Stomach (tissue), 9 donors: Measurements from ENCODE around the gene TRIM4. TPM values are rescaled to one million over a fixed set of nuclear protein-coding genes. Genes with fewer than 3 reads are reported as not detected.
"Not testable (repeated sequence)": the region's sequence is repeated elsewhere in the genome, so short reads cannot be mapped to it uniquely, and the experiment has no call there.

Source experiments
- DNase-seq, 2 donors: peaks; one replicate each; pipeline versions ENCODE4 v3.0.0 to v3.0.0-alpha.2; 2013 to 2019
- H3K27ac ChIP-seq, 5 donors: fragments of 200-600 bp in 4 of 5; sonication (generic) in 4 of 5; one replicate each; pipeline ENCODE4 v1.5.1; 2013 to 2019; ENCODE audit warnings: mild to moderate bottlenecking in 1 of 5, moderate library complexity in 1 of 5
- H3K27me3 ChIP-seq, 3 donors: fragments of 200-600 bp; sonication (generic); one replicate each; pipeline ENCODE4 v1.5.1; 2017 to 2019; ENCODE audit warnings: mixed run types in 1 of 3
- H3K36me3 ChIP-seq, 4 donors: fragments of 200-600 bp; sonication (generic); 1 replicate in 3 of 4; 2 replicates in 1 of 4; pipeline ENCODE4 v1.5.1; 2016 to 2019
- H3K4me1 ChIP-seq, 4 donors: fragments of 200-600 bp; sonication (generic); one replicate each; pipeline ENCODE4 v1.5.1; 2016 to 2019
- H3K4me3 ChIP-seq, 4 donors: fragments of 200-600 bp; sonication (generic) in 3 of 4; one replicate each; pipeline ENCODE4 v1.5.1; 2016 to 2019; ENCODE audit warnings: mild to moderate bottlenecking in 1 of 4
- H3K9me3 ChIP-seq, 4 donors: fragments of 200-600 bp; sonication (generic); one replicate each; pipeline ENCODE4 v1.5.1; 2016 to 2019
- EP300 ChIP-seq: sonication (generic); formaldehyde crosslinking; IDR thresholded peaks from one replicate; pipeline ENCODE4 v1.6.1; 2017; ENCODE audit warnings: antibody characterized with exemption
- POLR2A ChIP-seq, 4 donors: fragments of 450-650 bp; IDR thresholded peaks; one replicate each; pipeline ENCODE4 v1.6.1; 2016; ENCODE audit warnings: antibody characterized with exemption in 4 of 4, control low read depth in 2 of 4, mild to moderate bottlenecking in 1 of 4, moderate library complexity in 1 of 4
- POLR2AphosphoS5 ChIP-seq, 3 donors: sonication (generic); formaldehyde crosslinking; IDR thresholded peaks; one replicate each; pipeline ENCODE4 v1.6.1; 2016; ENCODE audit warnings: antibody characterized with exemption in 3 of 3
- WGBS, 5 donors: extraction: QIAGEN DNeasy Blood & Tissue Kit in 3 of 5; methylation state at CpG; one replicate each; pipeline versions ENCODE4 v1.1.5 to v1.1.7; 2013 to 2018; 5-methylcytosine and 5-hydroxymethylcytosine counted together
- intact Hi-C: fragments of 100-400 bp; cut with DNase I; formaldehyde crosslinking; loops from one replicate; pipeline ENCODE4 v1.15.1; 2023; ENCODE audit warnings: low total_unique reads
- polyA plus RNA-seq, 3 donors: library from polyadenylated mRNA; stranded (reverse); fragments of 200-250 nt; gene quantifications; one replicate each; pipeline ENCODE4 v1.2.3, GENCODE V29; 2013
- total RNA-seq, 5 donors: library from RNA; depleted of rRNA; stranded (reverse); fragments of >200 nt; gene quantifications; one replicate each; pipeline versions ENCODE4 v1.1.0 to v1.2.3, GENCODE V29; 2014 to 2016
- TF ChIP-seq, protein P1 (sequence below), 7 experiments: fragments of 450-650 bp in 4 of 7; fragments of 200-600 bp in 3 of 7; sonication (generic) in 3 of 7; IDR thresholded peaks; one replicate each; pipeline ENCODE4 v1.5.1; 2016 to 2019; ENCODE audit warnings: antibody characterized with exemption in 7 of 7, control low read depth in 2 of 7, mild to moderate bottlenecking in 1 of 7
- donor health status: healthy with polysubstance abuse.
- donor health status: Bipolar disorder and iron deficiency.
- donor health status: healthy.

The TRIM4 gene
- total and polyA plus RNA-seq, 8 donors: 12.6 to 46.1 (median 30.3) TPM

DNA sequence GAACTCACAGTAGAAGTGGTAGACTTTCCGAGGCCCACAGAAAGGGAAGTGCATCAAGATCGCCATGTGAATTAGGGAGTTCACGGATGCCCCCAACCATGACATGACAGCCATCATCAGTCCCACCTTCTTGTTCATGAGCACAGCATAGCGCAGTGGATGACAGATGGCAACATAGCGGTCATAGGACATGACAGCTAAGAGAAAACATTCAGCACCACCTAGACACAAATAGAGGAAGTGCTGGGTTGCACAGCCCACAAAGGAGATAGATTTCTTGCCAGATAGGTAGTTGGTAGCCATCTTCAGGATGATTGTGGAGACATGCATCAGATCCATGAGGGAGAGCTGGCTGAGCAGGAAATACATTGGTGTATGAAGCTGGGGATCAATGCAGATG, 42.8 kb downstream of the TRIM4 start:
- Histone ChIP-seq H3K4me3 (no peak overlapping the region), H3K27me3 (no peaks in the 10 kb centered on the region), H3K4me1 (no peaks in the 10 kb centered on the region), H3K27ac (no peak overlapping the region), H3K9me3 (no peaks in the 10 kb centered on the region), H3K36me3 (peaks cover 0 to 8% (median 0%) of the 10 kb centered on the region in 4 donors)
- no peak for DNase-seq
- WGBS, 5 donors: 86 to 97% (median 91%) methylated on average over 5 of the region's 5 CpGs
- no peak for TF ChIP-seq POLR2A (IDR thresholded peaks at IDR 0.05)
- TF ChIP-seq, protein P1, sequence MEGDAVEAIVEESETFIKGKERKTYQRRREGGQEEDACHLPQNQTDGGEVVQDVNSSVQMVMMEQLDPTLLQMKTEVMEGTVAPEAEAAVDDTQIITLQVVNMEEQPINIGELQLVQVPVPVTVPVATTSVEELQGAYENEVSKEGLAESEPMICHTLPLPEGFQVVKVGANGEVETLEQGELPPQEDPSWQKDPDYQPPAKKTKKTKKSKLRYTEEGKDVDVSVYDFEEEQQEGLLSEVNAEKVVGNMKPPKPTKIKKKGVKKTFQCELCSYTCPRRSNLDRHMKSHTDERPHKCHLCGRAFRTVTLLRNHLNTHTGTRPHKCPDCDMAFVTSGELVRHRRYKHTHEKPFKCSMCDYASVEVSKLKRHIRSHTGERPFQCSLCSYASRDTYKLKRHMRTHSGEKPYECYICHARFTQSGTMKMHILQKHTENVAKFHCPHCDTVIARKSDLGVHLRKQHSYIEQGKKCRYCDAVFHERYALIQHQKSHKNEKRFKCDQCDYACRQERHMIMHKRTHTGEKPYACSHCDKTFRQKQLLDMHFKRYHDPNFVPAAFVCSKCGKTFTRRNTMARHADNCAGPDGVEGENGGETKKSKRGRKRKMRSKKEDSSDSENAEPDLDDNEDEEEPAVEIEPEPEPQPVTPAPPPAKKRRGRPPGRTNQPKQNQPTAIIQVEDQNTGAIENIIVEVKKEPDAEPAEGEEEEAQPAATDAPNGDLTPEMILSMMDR (IDR thresholded peaks at IDR 0.05): no peak
- TF ChIP-seq EP300: no peak
- TF ChIP-seq POLR2AphosphoS5 (IDR thresholded peaks at IDR 0.05): no peak
- intact Hi-C loops: no loop called here

DNA sequence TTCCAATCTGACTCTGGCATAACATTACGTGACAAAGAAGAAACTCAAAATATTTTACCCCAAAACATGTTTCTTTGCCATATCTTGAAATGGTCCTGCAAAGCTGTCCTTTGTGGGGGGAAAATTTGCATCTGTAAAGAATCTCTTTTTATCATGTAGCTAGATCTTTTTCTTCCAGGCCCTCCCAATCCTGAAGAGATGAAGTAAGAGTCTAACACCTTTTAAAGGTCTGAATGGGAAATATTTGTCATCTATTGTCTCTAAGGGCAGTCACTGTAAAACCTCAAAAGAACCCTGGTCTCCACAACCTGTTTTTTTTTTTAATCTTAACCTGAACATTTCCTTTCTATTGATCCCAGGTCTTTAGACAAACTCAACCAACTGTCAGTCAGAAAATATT, 51.1 kb downstream of the TRIM4 start:
- TF ChIP-seq POLR2AphosphoS5 (IDR thresholded peaks at IDR 0.05) (no peak), POLR2A (IDR thresholded peaks at IDR 0.05) (no peak), EP300 (no peak)
- TF ChIP-seq, protein P1 (IDR thresholded peaks at IDR 0.05): no peak
- H3K27ac ChIP-seq: no peak overlapping the region
- H3K9me3 ChIP-seq: peaks cover 0 to 6% (median 0%) of the 10 kb centered on the region in 4 donors
- H3K27me3 ChIP-seq: no peaks in the 10 kb centered on the region
- intact Hi-C loops: no loop called here
- no peaks in the 10 kb centered on the region for H3K36me3 ChIP-seq
- DNase-seq: no peak
- H3K4me1 ChIP-seq: no peaks in the 10 kb centered on the region
- no peak overlapping the region for H3K4me3 ChIP-seq
- WGBS, 5 donors: 85 to 94% (median 89%) methylated on average over 1 of the region's 1 CpG

DNA sequence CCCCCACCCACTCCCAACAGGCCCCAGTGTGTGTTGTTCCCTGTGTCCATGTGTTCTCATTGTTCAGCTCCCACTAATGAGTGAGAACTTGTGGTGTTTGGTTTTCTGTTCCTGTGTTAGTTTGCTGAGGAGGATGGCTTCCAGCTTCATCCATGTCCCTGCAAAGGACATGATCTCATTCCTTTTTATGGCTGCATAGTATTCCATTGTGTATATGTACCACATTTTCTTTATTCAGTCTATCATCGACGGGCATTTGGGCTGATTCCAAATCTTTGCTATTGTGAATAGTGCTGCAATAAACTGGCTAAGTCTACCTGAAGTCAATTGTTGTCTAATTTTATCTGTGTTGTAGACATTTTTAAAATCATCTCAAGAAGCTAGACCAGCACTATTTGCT, 51.9 kb downstream of the TRIM4 start:
- H3K4me1 ChIP-seq, H3K27ac ChIP-seq, intact Hi-C loops, H3K36me3 ChIP-seq, DNase-seq, H3K4me3 ChIP-seq, H3K27me3 ChIP-seq, H3K9me3 ChIP-seq: not testable (repeated sequence)
- WGBS, 5 donors: 89 to 95% (median 94%) methylated on average over 2 of the region's 2 CpGs

DNA sequence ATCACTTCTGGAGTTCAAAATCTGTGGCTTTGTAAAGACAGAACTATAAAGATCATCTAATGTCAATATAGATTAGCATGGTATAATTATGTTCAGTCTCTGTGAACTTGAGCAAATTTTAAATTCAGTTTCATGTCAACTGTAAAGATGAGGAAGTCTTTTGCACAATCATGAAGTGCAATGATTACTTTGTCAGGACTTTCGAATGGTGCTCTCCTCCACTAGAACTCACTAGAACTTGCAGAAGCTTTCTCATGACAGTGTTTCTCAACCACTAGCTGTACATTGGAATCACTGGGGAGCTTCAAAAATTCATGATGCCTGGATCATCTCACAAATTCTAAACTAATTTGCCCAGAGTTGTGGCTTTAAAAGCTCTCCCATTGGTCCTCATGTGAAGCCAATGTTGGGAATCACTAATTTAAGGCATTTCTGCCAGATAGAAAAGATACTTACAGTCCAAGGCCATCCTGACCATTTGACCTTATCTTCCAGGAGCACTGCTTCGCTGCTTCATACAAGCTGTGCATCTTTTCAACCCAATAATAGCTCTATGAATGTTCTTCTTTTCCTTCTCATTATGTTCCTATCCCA, 55.4 kb downstream of the TRIM4 start:
- H3K27ac ChIP-seq: no peak overlapping the region
- no peak for DNase-seq
- H3K36me3 ChIP-seq: no peaks in the 10 kb centered on the region
- intact Hi-C loops: no loop called here
- H3K4me1 ChIP-seq: no peaks in the 10 kb centered on the region
- no peaks in the 10 kb centered on the region for H3K27me3 ChIP-seq
- 48 to 62% (median 58%) methylated on average over 2 of the region's 2 CpGs for WGBS, 5 donors
- no peak for TF ChIP-seq EP300
- TF ChIP-seq, protein P1 (IDR thresholded peaks at IDR 0.05): no peak
- TF ChIP-seq POLR2A (IDR thresholded peaks at IDR 0.05): no peak
- no peak for TF ChIP-seq POLR2AphosphoS5 (IDR thresholded peaks at IDR 0.05)
- peaks cover 0 to 6% (median 0%) of the 10 kb centered on the region in 4 donors for H3K9me3 ChIP-seq
- no peak overlapping the region for H3K4me3 ChIP-seq

DNA sequence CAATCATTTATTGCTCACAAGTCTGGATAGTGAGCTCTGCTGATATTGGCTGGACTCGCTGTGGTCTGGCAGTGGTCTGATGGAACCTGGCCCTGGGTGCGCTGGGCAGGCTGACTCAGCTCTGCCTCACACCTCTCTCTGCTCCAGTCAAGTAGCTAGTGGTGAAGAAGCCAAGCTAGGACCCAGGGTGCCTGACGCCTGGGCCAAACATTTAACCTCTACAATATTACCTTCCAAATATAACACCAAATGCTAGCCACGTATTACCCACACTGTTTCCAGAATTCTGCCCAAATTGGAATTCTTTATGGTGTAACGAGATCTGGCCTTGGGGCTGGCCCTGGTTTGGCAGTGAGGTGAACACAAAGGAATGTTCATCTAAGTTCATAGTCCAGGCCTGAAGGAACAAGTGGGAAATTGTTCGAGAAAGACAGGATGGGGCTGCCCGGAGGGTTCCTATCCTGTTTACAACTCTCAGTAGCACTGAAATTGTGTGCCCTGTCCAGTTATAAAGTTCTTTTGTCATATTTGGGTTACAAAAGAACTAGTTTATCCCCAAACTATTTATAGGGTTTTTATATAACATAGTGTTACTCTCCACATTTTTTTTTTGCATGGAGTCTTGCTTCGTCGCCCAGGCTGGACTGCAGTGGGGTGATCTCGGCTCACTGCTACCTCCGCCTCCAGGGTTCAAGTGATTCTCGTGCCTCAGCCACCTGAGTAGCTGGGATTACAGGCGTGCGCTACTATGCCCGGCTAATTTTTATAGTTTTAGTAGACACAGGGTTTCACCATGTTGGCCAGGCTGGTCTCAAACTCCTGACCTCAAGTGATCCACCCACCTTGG, 58.8 kb downstream of the TRIM4 start:
- Histone ChIP-seq H3K36me3 (no peaks in the 10 kb centered on the region), H3K9me3 (peaks cover 0 to 6% (median 0%) of the 10 kb centered on the region in 4 donors), H3K27ac (no peak overlapping the region), H3K27me3 (no peaks in the 10 kb centered on the region), H3K4me3 (no peak overlapping the region), H3K4me1 (no peaks in the 10 kb centered on the region)
- intact Hi-C loops: no loop called here
- WGBS, 5 donors: 80 to 88% (median 84%) methylated on average over 15 of the region's 15 CpGs
- no peak for DNase-seq
- TF ChIP-seq POLR2A (IDR thresholded peaks at IDR 0.05) (no peak), POLR2AphosphoS5 (IDR thresholded peaks at IDR 0.05) (no peak), EP300 (no peak)
- TF ChIP-seq, protein P1 (IDR thresholded peaks at IDR 0.05): no peak
